SK-N-SH (cell line): ENCODE data around the gene TVP23C.
A peak's percentile ranks its signal among the peaks of the same experiment; 100 is the strongest.
"Not testable (repeated sequence)": the region's sequence is repeated elsewhere in the genome, so short reads cannot be mapped to it uniquely, and the experiment has no call there.

ENCODE experiments used
- CTCF ChIP-seq: fragments of 200-600 bp; sonication (generic); IDR thresholded peaks from 2 replicates; pipeline ENCODE4 v1.6.1; 2017; ENCODE audit warnings: antibody characterized with exemption, mild to moderate bottlenecking, moderate library complexity
- EP300 ChIP-seq, 2 experiments: IDR thresholded peaks; 2 replicates each; pipeline versions ENCODE4 v1.4.0 to v1.6.1; 2012; ENCODE audit warnings: borderline replicate concordance in 1 of 2, low read depth in 1 of 2, low read length in 1 of 2
- GATA2 ChIP-seq: sonication (generic); formaldehyde crosslinking; IDR thresholded peaks from 2 replicates; pipeline ENCODE4 v1.5.0; 2020; ENCODE audit warnings: mild to moderate bottlenecking, missing genetic modification reagents

GRCh38 chr17:15526292-15527218 is 36.7 kb downstream of the TVP23C start:
- TF ChIP-seq CTCF, result peak; percentile 70
- not testable (repeated sequence) for TF ChIP-seq EP300 (IDR thresholded peaks at IDR 0.05; ENCODE audit: borderline replicate concordance in 1 of 2, low read depth in 1 of 2, low read length in 1 of 2); GATA2
